BE2C (cell line): ENCODE results near the gene SMC3.

Source experiments
- DNase-seq: peaks from one replicate; pipeline ENCODE4 v3.0.0-alpha.2; 2020
- H3K27me3 ChIP-seq: fragments of 250-450 bp; sonication (Bioruptor Pico); 2 replicates; pipeline ENCODE4 v1.5.1; 2020; ENCODE audit warnings: mild to moderate bottlenecking
- H3K36me3 ChIP-seq: fragments of 250-450 bp; sonication (Bioruptor Pico); 2 replicates; pipeline ENCODE4 v1.5.1; 2020; ENCODE audit warnings: mild to moderate bottlenecking
- H3K4me1 ChIP-seq: fragments of 250-450 bp; sonication (Bioruptor Pico); 2 replicates; pipeline ENCODE4 v1.5.1; 2020
- H3K4me3 ChIP-seq: 2 replicates; pipeline ENCODE4 v1.5.1; 2011; ENCODE audit warnings: low read depth, low read length
- H3K9me3 ChIP-seq: fragments of 250-450 bp; sonication (Bioruptor Pico); 2 replicates; pipeline ENCODE4 v1.5.1; 2020
- TF ChIP-seq, protein P1 (sequence below): IDR thresholded peaks from 2 replicates; pipeline ENCODE4 v1.5.1; 2012; ENCODE audit warnings: mild to moderate bottlenecking, low read depth, low read length

Gene SMC3

DNA sequence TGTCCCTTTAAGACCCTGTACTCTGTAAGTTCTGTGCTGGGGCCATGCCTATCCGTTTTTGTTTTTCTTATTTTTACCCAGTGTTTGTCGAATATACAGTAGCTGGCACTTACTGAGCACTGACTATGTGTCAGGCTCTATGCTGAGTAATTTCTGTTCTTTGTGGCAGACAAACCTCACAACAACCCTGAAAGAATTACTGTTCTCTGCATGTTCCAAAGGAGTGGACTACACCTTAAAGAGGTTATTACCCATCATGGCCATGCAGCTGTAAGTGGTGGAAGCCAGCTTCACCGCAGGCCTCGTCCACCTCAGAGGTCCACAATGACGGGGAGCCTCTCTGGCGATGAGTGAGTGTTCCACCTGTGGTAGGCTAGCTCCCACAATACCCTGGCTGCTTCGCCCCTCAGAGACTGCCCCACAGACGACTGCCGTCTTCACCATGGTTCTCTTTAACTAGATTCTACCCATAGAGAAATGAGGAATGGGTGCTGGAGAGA is 46.6 kb downstream of the SMC3 start:
- no peaks in the 10 kb centered on the region for H3K27me3 ChIP-seq
- TF ChIP-seq, protein P1, sequence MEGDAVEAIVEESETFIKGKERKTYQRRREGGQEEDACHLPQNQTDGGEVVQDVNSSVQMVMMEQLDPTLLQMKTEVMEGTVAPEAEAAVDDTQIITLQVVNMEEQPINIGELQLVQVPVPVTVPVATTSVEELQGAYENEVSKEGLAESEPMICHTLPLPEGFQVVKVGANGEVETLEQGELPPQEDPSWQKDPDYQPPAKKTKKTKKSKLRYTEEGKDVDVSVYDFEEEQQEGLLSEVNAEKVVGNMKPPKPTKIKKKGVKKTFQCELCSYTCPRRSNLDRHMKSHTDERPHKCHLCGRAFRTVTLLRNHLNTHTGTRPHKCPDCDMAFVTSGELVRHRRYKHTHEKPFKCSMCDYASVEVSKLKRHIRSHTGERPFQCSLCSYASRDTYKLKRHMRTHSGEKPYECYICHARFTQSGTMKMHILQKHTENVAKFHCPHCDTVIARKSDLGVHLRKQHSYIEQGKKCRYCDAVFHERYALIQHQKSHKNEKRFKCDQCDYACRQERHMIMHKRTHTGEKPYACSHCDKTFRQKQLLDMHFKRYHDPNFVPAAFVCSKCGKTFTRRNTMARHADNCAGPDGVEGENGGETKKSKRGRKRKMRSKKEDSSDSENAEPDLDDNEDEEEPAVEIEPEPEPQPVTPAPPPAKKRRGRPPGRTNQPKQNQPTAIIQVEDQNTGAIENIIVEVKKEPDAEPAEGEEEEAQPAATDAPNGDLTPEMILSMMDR, result no peak
- DNase-seq, result no peak
- no peaks in the 10 kb centered on the region for H3K9me3 ChIP-seq
- H3K36me3 ChIP-seq, result no peaks in the 10 kb centered on the region
- H3K4me3 ChIP-seq, result no peak overlapping the region
- H3K4me1 ChIP-seq, result peaks cover 3% of the 10 kb centered on the region; the same call in 1 of the 2 replicates

DNA sequence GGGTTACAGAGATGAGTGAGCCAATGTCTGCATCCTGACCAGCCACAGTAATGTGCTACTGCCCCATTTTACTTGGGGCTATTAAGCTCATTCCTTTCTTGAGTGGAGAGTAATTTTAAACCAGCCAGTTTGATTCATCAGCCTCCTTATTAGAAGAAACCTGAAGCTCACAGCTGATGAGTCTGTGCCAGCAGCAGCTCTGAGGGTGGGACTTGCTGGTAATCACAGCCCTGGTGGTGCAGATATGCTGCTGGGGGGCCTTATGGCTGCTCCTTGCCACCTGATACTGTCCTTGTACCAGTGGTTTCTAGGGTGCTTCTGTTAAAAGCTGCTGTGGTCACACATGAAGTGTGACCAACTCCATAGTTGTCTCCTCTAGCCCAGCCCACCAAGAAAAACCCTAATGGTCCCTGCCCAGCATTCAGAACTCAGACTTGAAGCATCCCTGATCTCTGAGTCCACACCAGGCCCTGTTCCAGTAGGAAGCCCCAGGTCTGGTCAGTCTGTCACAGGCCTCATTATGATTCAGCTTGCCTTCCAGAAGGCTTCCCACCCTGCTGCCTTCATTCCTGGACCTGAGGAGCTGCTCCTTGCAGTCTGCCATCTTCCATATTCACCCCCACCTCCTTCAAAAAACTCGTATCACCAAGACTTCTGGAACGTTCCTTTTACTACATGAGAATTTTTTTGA is 47.7 kb downstream of the SMC3 start:
- Histone ChIP-seq H3K9me3 (no peaks in the 10 kb centered on the region), H3K36me3 (no peaks in the 10 kb centered on the region), H3K27me3 (no peaks in the 10 kb centered on the region), H3K4me1 (peaks cover 3% of the 10 kb centered on the region; the same call in 1 of the 2 replicates), H3K4me3 (no peak overlapping the region)
- DNase-seq, result no peak
- TF ChIP-seq, protein P1, result no peak

DNA sequence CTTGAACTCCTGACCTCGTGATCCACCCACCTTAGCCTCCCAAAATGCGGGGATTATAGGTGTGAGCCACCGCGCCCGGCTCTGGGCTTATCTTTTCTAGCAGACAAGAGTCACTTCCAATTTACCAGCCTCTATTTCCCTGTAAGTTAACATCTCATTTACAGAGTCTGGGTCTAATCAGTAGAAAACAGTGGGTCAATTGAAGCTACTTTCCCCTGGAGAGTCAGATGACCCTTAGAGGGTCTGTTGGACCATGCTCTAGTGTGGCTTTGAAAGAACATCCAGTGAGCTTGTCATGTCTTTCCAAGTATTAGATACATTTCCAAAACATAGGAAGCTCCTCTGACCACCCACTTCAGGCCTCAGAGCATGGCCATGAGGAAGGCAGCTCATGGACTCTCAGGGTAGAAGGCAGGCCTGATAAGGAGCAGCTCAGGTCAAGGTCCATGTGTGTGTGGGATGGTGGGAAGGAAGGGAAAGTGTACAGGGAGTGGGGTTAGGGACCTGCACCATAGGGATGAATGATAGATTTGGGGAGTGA is 49.1 kb downstream of the SMC3 start:
- TF ChIP-seq, protein P1, result no peak
- no peaks in the 10 kb centered on the region for H3K36me3 ChIP-seq
- H3K4me3 ChIP-seq, result no peak overlapping the region
- no peak for DNase-seq
- H3K4me1 ChIP-seq, result peaks cover 3% of the 10 kb centered on the region; the same call in 1 of the 2 replicates
- no peaks in the 10 kb centered on the region for H3K27me3 ChIP-seq
- no peaks in the 10 kb centered on the region for H3K9me3 ChIP-seq

DNA sequence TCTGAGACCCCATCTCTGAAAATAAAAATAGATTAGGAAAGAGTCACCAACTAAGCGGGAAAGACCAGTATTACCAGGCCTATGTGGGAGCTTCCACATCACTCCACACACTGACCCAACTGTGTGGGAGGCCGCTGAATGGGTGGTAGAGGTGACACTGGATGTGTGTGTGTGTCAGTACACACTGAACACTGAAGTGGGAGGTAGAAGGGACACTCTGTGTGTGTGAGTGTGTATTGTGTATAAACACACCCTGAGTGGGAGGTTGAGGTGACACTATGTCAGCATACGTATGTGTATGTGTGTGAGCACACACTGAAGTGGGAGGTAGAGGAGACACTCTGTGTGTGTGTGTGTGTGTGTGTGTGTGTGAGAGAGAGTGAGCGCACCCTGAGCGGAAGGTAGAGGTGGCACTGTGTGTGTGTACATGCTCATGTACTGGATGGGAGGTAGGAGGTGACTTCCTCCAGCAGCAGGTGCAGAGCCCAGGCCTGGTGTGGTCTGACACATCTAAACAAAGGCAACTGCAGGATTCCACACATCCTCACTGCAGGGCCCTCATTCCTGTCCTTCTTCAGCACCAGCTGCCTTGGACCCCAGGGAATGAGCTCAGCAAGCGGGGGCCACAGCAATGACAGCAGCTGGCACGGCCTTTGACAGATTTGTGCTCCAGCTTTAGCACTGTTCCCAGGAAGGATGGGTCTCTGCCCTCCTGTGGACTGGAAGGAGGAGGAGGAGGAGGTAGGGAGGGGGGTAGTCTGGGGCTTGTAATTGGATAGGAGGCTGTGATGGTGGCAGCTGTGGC is 50.1 kb downstream of the SMC3 start:
- H3K36me3 ChIP-seq, result no peaks in the 10 kb centered on the region
- TF ChIP-seq, protein P1, result no peak
- H3K4me1 ChIP-seq, result peaks cover 3% of the 10 kb centered on the region; the same call in 1 of the 2 replicates
- DNase-seq, result no peak
- no peaks in the 10 kb centered on the region for H3K27me3 ChIP-seq
- H3K9me3 ChIP-seq, result no peaks in the 10 kb centered on the region
- H3K4me3 ChIP-seq, result no peak overlapping the region

DNA sequence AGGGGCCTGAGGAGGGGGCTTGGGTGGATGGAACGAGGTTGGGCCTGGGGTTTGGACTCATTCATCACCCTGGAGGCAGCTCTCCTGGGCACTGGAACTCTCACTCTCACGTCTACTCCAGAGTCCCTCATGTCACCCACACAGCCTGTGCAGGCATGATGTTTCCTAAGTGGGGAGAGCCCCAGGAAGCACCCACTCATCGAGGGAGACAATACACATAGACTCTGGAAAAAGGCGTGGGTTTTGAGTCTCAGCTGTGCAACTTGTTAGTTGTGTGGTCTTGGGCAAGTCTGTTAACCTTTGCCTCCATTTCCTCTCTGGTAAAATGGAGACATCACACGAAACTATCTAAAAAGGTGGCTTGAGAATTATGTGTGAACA is 50.7 kb downstream of the SMC3 start:
- Histone ChIP-seq H3K36me3 (no peaks in the 10 kb centered on the region), H3K9me3 (no peaks in the 10 kb centered on the region), H3K4me3 (no peak overlapping the region), H3K4me1 (peaks cover 3% of the 10 kb centered on the region; the same call in 1 of the 2 replicates), H3K27me3 (no peaks in the 10 kb centered on the region)
- TF ChIP-seq, protein P1, result no peak
- DNase-seq, result no peak
